Stimulated activated CD4-positive, alpha-beta T cell treated with anti-CD3 and anti-CD28 coated beads, Interleukin-1b, Interleukin-23, amount 100 ng/mL, for 24 hours (primary cell): ENCODE measurements around the gene TECPR2.

Experiments used
- DNase-seq, 4 experiments: peaks; one replicate each; pipeline ENCODE4 v3.0.0-alpha.2; 2020; ENCODE audit warnings: low read depth in 4 of 4, low spot score in 1 of 4

Gene TECPR2

DNA sequence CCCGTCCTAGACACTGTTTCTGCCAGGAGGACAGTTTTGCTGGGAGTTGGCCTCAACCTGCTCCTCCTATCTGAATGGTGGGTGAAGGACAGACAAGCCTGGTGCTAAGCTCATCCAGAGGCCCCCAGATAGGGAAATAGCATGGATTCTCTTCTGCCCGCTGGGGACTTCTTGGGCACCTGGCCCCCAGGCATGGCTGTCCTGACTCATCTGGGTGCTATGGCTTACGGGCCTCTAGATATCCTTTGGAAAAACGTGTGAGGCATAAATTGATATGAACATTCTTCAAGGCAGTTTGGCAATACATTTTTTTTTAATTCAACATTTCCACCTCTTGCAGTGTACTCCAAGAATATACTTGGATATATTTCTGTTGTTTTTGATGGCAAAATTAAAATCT lies 8.6 kb downstream of the TECPR2 start:
- no peak for DNase-seq

DNA sequence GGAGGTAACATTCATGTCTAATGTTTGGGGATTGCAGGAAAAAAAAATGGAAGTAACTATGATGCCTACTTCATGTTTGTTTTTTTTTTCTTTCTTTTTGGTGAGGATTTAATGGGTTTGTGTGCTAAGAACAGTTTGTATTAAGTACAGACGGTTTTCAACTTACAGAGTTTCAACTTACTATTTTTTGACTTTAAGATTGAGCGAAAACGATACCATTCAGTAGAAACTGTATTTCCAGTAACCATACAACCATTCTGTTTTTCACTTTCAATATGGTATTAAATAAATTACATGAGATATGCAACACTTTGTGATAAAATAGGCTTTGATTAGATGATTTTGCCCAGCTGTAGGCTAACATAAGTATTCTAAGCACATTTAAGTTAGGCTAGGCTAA lies 10.4 kb downstream of the TECPR2 start:
- no peak for DNase-seq

GRCh38 chr14:102374264-102374663 lies 11.5 kb downstream of the TECPR2 start:
- DNase-seq, result no peak

DNA sequence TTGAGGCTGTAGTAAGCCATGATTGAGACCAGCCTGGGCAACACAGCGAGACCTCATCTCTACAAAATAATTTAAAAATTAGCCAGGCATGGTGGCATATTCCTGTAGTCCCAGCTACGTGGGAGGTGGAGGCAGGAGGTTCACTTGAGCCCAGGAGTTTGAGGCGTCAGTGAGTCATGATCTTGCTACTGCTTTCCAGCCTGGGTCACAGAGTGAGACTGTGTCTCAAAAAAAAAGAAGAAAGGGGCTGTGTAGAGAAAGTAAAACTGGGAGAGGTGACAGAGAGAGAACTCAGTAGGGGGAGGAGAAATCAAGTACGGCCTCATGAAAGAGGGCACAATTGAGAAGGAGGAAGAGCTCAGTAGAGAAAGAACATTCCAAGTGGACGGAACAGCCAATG lies 12.4 kb downstream of the TECPR2 start:
- DNase-seq, result no peak

GRCh38 chr14:102377696-102378095 lies 15.0 kb downstream of the TECPR2 start:
- DNase-seq, result no peak

- no peak for DNase-seq
Observed at GRCh38 chr14:102378830-102379229, 16.1 kb downstream of the TECPR2 start.

GRCh38 chr14:102387086-102387485 lies 24.3 kb downstream of the TECPR2 start:
- DNase-seq, result no peak

DNA sequence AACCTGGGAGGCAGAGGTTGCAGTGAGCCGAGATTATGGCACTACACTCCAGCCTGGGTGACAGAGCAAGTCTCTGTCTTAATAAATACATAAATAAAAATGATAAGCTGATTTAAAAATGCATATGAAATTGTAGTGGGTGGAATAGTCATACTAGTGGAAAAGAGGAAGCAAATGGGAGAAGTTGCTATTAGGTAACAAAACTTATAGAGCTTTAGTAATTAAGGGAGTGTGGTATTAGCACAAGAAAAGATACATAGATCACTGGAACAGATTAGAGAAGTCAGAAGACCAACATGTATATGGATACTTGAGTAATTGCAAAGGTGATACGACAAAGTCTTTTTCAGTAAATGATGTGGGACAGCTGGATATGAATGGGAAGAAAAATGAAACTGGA lies 26.5 kb downstream of the TECPR2 start:
- DNase-seq, result no peak

DNA sequence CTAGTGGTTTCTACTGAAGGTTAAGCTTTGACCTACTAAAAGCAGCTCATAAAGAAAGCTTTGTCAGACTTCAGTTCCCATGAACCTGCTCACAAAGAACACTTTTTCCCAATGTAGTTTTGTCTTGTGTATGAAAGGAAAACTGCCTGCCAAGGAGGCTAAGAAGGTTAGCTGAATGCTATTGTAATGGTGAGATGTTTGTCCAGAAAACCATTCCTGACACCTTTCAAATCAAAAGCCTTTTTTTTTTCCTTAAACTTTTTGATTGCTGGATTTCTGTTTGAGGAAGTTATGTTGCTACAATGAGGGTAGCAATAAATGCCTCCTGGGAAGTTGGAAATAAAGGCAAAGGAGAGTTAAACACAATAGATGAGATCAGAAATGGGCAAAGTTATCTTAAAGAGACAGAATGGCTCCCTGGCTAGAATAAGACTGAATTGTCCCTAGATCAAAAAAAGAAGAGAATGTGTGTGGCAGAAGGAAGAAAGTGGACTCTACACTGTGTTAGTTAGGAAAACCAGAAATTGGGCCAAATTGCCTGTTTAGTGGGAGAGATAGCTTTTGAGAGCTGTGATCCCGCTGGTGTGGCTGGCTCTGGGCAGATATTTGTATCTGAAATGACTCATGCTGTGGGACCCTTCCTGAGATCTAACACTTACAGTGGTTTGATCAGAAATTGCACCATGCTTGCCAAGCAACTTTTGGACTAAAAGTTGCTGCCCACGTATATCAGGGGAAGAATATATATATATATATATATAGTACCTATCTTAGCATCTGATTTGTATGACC lies 27.5 kb downstream of the TECPR2 start:
- DNase-seq, result no peak

DNA sequence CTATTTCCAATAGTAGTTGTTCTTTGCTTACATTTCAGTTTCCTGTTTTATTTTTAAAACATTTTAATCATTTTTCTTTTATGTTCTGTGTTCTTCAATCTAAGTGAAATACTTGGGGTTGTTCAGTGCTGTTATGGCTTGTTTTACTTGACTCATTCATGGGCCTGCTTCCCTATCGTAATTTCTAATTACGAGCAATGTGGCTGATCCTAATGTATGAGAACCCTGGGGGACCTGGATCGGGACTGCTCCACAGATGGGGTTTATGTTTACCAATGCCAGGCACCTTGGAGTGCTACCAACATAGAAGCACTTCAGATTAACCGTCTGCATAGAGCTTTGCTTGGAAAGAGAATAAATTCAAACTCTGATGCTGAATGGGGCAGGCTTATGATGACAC lies 29.8 kb downstream of the TECPR2 start:
- DNase-seq, result no peak

GRCh38 chr14:102394717-102395375 lies 32.1 kb downstream of the TECPR2 start:
- no peak for DNase-seq

DNA sequence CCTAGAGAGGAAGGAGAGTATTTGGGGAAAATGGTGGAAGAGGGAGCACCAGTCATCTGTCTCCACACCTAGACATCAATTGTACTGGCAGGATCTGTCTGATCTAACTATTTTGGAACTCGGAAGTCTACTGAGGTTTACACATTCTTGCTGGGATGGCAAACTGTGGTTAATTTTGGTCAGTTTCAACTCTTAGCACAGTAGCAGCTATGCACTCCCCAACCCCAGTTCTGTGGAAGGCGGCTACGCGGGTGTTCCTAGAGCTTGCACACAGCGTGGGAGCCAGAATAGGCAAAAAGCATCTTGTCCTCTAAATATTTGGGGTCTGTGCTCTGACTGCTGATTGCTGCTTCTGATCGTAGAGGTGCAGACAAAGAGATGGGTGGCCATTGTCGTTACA lies 33.8 kb downstream of the TECPR2 start:
- no peak for DNase-seq

- no peak for DNase-seq
Observed at GRCh38 chr14:102403028-102403427, 40.3 kb downstream of the TECPR2 start.

DNA sequence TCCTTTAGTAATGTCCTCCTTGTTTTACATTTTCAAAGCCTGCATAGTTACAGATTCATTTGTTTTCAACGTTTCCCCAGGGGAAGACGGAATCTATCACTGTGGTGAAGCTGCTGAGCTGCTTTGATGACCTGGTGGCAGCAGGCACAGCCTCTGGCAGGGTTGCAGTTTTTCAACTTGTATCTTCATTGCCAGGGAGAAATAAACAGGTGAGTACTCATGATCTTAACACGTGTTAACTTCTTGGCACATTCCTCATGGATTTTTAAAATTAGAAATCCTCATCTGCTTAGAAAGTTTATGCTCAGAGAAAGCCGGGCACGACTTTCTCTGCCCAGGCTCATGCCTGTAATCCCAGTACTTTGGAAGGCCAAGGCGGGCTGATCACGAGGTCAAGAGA lies 44.5 kb downstream of the TECPR2 start:
- no peak for DNase-seq

DNA sequence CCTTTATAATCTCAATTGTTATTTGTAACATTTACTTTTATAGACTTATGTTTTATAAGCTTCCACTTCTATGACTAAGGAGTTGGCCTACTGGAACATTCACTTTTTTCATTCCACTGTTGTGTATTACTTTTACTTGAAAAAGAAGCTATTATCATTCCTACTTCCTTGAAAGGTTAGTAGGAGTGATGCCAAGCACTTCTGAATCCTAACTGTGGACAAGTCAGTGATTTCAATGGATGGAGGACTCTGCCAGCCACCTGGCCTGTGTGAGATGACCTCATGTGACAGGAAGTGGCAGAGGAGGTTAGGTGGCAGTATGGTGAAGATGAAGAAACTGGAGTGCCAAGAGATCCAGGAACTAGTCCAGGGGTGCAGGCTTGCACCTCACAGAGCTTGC lies 46.0 kb downstream of the TECPR2 start:
- DNase-seq, result no peak

GRCh38 chr14:102415671-102416070 lies 52.9 kb downstream of the TECPR2 start:
- DNase-seq, result no peak

DNA sequence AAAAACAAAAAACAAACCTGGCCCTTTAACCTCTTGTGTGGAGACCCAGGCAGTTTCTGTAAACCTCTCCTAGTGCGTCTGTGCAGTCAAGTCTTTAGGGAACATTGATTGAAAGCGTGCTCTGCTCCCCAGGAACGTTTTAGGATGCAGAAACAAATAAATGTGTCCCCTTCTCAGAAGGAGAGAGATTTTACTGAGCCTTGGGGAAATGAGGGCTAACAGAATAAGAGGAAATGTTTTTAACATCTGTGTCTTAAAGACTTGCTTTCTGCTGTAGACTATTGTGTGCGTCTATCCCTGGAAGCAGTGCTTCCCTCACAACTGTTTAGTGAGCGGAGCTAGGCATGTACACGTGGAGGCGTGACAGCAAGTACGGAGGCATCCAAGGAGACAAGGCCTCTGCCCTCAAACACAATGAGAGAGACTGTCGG lies 54.3 kb downstream of the TECPR2 start:
- DNase-seq, result no peak

GRCh38 chr14:102417646-102418045 lies 54.9 kb downstream of the TECPR2 start:
- no peak for DNase-seq

- DNase-seq, result no peak
Observed at GRCh38 chr14:102418169-102418852, 55.6 kb downstream of the TECPR2 start.

GRCh38 chr14:102418853-102419240 lies 56.1 kb downstream of the TECPR2 start:
- no peak for DNase-seq

GRCh38 chr14:102419276-102419675 lies 56.5 kb downstream of the TECPR2 start:
- DNase-seq, result no peak

- DNase-seq, result no peak
Observed at GRCh38 chr14:102419716-102420115, 57.0 kb downstream of the TECPR2 start.
